Panc1 (cell line): ENCODE measurements around the gene MARCHF3.
"Not testable (repeated sequence)": the region's sequence is repeated elsewhere in the genome, so short reads cannot be mapped to it uniquely, and the experiment has no call there.

Experiments used
- CTCF ChIP-seq: fragments of 450-650 bp; IDR thresholded peaks from 2 replicates; pipeline ENCODE4 v1.5.1; 2017; ENCODE audit warnings: mild to moderate bottlenecking
- POLR2AphosphoS5 ChIP-seq: IDR thresholded peaks from 2 replicates; pipeline ENCODE4 v1.6.1; 2012; ENCODE audit warnings: mild to moderate bottlenecking, low read depth, low read length, moderate library complexity
- REST ChIP-seq, 2 experiments: IDR thresholded peaks; 2 replicates each; pipeline ENCODE4 v1.6.1; 2011 to 2012; ENCODE audit warnings: low read depth in 2 of 2, control low read depth in 1 of 2, low read length in 1 of 2, mild to moderate bottlenecking in 1 of 2, moderate library complexity in 1 of 2; ENCODE audit not compliant: insufficient read depth in 1 of 2

- TF ChIP-seq POLR2AphosphoS5; CTCF; REST (IDR thresholded peaks at IDR 0.05; ENCODE audit: insufficient read depth in 1 of 2, low read depth in 2 of 2, low read length in 1 of 2): not testable (repeated sequence)
Observed at GRCh38 chr5:127005282-127005681, 25.1 kb downstream of the MARCHF3 start.
